Activated CD8-positive, alpha-beta T cell treated with anti-CD3 and anti-CD28 coated beads for 36 hours (primary cell): ENCODE results near the gene TALDO1. TPM values are rescaled to one million over a fixed set of nuclear protein-coding genes. Genes with fewer than 3 reads are reported as not detected.

Source experiments
- ATAC-seq: fragments of 200-7000 bp; cut with Tn5 transposase; one replicate; pipeline ENCODE4 v1.10.0; 2021; ENCODE audit warnings: mild to moderate bottlenecking, moderate library complexity
- CTCF ChIA-PET: fragments of 350-600 bp; sonication (Branson Sonifier 250); formaldehyde crosslinking; loops from one replicate; lab custom pipeline; 2021; ENCODE audit warnings: antibody characterized with exemption; lab: Charles Lee
- POLR2A ChIA-PET: fragments of 350-600 bp; sonication (Branson Sonifier 250); formaldehyde crosslinking; loops from one replicate; lab custom pipeline; 2021; ENCODE audit warnings: antibody characterized with exemption; lab: Charles Lee
- DNase-seq: peaks from one replicate; pipeline ENCODE4 v3.0.0-alpha.2; 2020
- H3K27ac Mint-ChIP-seq: one replicate; pipeline ENCODE4 v1.8.0; 2021; ENCODE audit warnings: mild to moderate bottlenecking, mixed read lengths
- H3K27me3 Mint-ChIP-seq: one replicate; pipeline ENCODE4 v1.8.0; 2021; ENCODE audit warnings: mixed read lengths
- H3K36me3 Mint-ChIP-seq: one replicate; pipeline ENCODE4 v1.8.0; 2021; ENCODE audit warnings: low read depth, mixed read lengths
- H3K4me1 Mint-ChIP-seq: one replicate; pipeline ENCODE4 v1.8.0; 2021; ENCODE audit warnings: low read depth, mixed read lengths
- H3K4me3 Mint-ChIP-seq: one replicate; pipeline ENCODE4 v1.8.0; 2021; ENCODE audit warnings: mild to moderate bottlenecking, moderate library complexity, mixed read lengths
- H3K9me3 Mint-ChIP-seq: one replicate; pipeline ENCODE4 v1.8.0; 2021; ENCODE audit warnings: mixed read lengths
- intact Hi-C: fragments of 100-400 bp; cut with micrococcal nuclease; formaldehyde crosslinking; loops from one replicate; pipeline ENCODE4 v1.10.0; 2022
- total RNA-seq, 2 experiments: library from RNA; stranded (reverse); gene quantifications; one replicate each; pipeline ENCODE4 v1.2.3, GENCODE V29; 2021
- TF ChIP-seq, protein P1 (sequence below): fragments of 200-600 bp; IDR thresholded peaks from one replicate; pipeline ENCODE4 v1.8.0; 2022; ENCODE audit warnings: antibody characterized with exemption, mild to moderate bottlenecking

The TALDO1 gene
- total RNA-seq, 2 experiments from 2014 or later = 234 to 241 TPM

DNA sequence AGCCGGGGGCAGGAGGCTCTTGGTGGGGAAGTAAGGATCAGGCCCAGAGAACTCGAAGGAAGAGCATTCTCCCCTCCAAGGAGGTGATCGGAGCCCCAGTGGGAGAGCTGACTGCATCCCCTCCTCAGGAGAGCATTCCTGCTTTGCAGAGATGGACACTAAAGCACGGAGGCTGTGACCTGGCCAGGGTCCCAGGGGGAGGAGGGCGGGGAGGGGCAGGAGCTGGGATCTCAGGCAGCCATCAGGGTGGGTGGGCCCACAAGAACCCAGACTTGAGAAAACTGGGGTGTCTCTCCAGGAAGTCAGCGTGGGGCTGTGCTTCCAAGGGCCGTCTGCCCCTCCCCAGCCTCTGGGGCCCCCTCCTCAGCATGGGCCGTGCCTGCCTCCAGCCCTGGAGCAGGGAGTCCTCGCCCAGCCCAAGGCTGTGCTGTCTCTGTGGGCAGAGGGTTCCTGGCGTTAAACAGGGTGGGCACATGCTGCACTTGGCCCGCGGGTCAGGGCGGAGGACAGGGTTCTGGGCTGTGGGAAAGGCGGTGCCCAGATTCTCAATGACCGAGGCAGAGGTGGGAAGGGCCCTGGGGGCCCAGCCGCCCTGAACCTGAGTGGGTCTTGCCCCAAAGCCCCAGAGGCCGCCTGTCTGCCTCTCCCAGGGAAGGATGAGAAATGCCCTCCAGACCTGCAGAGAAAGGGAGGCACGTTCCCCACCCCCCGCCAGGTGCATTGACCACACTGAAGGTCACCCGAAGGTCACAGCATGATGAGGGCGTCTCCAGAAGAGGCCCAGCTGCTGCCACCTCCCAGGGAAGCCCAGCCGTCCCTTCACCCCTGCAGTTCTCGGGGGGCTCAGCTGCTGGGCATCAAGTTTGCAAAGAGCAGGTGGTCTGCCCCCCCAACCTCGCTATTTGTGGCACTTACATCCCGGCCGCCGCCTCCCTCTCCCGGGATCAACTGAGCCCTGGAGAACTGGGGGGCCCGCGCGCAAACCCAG is 42.0 kb downstream of the TALDO1 start:
- peaks cover 15% of the 10 kb centered on the region for H3K36me3 Mint-ChIP-seq
- TF ChIP-seq, protein P1, sequence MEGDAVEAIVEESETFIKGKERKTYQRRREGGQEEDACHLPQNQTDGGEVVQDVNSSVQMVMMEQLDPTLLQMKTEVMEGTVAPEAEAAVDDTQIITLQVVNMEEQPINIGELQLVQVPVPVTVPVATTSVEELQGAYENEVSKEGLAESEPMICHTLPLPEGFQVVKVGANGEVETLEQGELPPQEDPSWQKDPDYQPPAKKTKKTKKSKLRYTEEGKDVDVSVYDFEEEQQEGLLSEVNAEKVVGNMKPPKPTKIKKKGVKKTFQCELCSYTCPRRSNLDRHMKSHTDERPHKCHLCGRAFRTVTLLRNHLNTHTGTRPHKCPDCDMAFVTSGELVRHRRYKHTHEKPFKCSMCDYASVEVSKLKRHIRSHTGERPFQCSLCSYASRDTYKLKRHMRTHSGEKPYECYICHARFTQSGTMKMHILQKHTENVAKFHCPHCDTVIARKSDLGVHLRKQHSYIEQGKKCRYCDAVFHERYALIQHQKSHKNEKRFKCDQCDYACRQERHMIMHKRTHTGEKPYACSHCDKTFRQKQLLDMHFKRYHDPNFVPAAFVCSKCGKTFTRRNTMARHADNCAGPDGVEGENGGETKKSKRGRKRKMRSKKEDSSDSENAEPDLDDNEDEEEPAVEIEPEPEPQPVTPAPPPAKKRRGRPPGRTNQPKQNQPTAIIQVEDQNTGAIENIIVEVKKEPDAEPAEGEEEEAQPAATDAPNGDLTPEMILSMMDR = no peak
- no peak for DNase-seq
- POLR2A ChIA-PET = interaction anchor here (0.6 to 3.2 kb wide), 6 partner anchors 10 to 130 kb away, joined by 3 to 21 read pairs (median 4); partner anchors contain the start of gene GATD1
- CTCF ChIA-PET = no interaction called here
- no peak overlapping the region for H3K27ac Mint-ChIP-seq
- no peaks in the 10 kb centered on the region for H3K27me3 Mint-ChIP-seq
- peaks cover 6% of the 10 kb centered on the region for H3K4me1 Mint-ChIP-seq
- H3K4me3 Mint-ChIP-seq = no peak overlapping the region
- intact Hi-C loops = no loop called here
- ATAC-seq = no peak
- H3K9me3 Mint-ChIP-seq = no peaks in the 10 kb centered on the region

GRCh38 chr11:789943-790342 is 42.7 kb downstream of the TALDO1 start, which contains the start of gene CEND1:
TSS of gene CEND1 (minus strand) at chr11:790090. CDS start at chr11:788576, 1,514 bp downstream.
- TF ChIP-seq, protein P1 = no peak
- intact Hi-C loops = no loop called here
- ChIA-PET CTCF (no interaction called here), POLR2A (interaction anchor here (0.9 to 2.1 kb wide), 5 partner anchors 10 to 23 kb away, joined by 3 to 10 read pairs (median 4); no protein-coding TSS in a partner anchor)
- Mint-ChIP-seq H3K27me3 (no peaks in the 10 kb centered on the region), H3K9me3 (no peaks in the 10 kb centered on the region), H3K27ac (no peak within 1 kb of the TSS), H3K4me1 (peaks cover 10% of the 10 kb centered on the region), H3K36me3 (peaks cover 15% of the 10 kb centered on the region), H3K4me3 (no peak within 1 kb of the TSS)
- ATAC-seq (peak; percentile 64), DNase-seq (peak; percentile 50)

GRCh38 chr11:790721-791564 is 43.7 kb downstream of the TALDO1 start:
- peaks cover 15% of the 10 kb centered on the region for H3K36me3 Mint-ChIP-seq
- H3K4me3 Mint-ChIP-seq = no peak overlapping the region
- intact Hi-C loops = no loop called here
- TF ChIP-seq, protein P1 = no peak
- H3K27ac Mint-ChIP-seq = no peak overlapping the region
- no peaks in the 10 kb centered on the region for H3K27me3 Mint-ChIP-seq
- POLR2A ChIA-PET = interaction anchor here (0.5 to 2.1 kb wide), 6 partner anchors 9 to 190 kb away, joined by 3 to 10 read pairs (median 3); partner anchors contain the start of gene TALDO1
- ATAC-seq = no peak
- H3K9me3 Mint-ChIP-seq = no peaks in the 10 kb centered on the region
- CTCF ChIA-PET = no interaction called here
- H3K4me1 Mint-ChIP-seq = peaks cover 12% of the 10 kb centered on the region
- DNase-seq = no peak

DNA sequence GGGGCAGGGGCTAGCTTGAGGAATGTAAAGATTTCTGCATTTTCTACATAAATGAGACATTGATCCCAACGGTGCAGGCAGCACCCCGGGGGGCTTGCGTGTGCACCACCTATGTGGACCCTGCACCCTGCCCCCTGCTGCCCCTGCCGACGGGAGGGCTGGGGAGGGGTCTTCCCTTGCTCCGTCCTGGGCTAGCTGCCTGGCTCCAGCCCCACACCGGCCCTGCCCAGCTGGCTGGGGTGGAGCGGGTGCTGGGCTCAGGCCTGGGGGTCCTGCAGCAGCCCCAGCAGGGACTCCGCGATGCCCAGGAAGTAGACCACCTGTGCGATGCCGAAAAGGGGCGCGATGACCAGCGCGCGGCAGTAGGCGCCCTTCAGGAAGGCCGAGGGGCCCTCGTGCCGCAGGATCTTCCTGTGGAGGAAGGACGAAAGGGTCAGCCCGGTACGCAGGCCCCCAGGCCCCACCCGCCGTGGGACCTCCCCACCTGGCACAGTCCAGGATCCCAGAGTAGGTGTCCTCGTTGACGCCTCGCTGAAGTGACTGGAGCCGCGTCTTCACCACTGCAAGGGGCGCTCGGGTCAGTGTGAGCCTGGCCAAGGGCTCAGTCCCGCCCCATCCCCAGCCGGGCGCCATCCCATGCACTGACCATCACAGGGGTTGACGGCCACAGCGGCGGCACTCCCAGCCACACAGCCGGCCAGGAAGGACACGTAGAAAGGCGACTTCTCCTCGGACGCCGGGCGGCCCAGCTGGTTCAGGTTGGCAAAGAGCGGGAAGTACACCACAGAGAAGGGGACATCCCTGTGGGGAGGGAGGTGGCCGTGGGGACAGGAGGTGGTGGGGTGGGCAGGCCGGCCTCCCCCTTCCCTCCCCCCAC is 44.6 kb downstream of the TALDO1 start:
- H3K4me3 Mint-ChIP-seq = no peak overlapping the region
- H3K36me3 Mint-ChIP-seq = peaks cover 15% of the 10 kb centered on the region
- TF ChIP-seq, protein P1 = no peak
- intact Hi-C loops = no loop called here
- ChIA-PET CTCF (no interaction called here), POLR2A (interaction anchor here (0.5 to 2.1 kb wide), 5 partner anchors 8 to 44 kb away, joined by 3 to 10 read pairs (median 3); partner anchors contain the start of gene TALDO1)
- peaks cover 19% of the 10 kb centered on the region for H3K4me1 Mint-ChIP-seq
- H3K9me3 Mint-ChIP-seq = no peaks in the 10 kb centered on the region
- DNase-seq (no peak), ATAC-seq (no peak)
- no peaks in the 10 kb centered on the region for H3K27me3 Mint-ChIP-seq
- no peak overlapping the region for H3K27ac Mint-ChIP-seq
